HCT116 (cell line): ENCODE measurements around the gene PPFIA1. TPM values are rescaled to one million over a fixed set of nuclear protein-coding genes. Genes with fewer than 3 reads are reported as not detected.

Experiments used
- ATAC-seq: fragments of 200-7000 bp; cut with Tn5 transposase; 2 replicates; pipeline ENCODE4 v1.9.1; 2020; ENCODE audit warnings: mild to moderate bottlenecking, moderate library complexity
- BruUV-seq: library from RNA; stranded (reverse); fragments of 400-500 nt; replicated peaks from 2 replicates; lab custom pipeline; 2021; lab: Mats Ljungman, UMichigan
- CTCF ChIA-PET: fragments of 300-600 bp; sonication (Branson Sonifier 250); formaldehyde crosslinking; loops from one replicate; lab custom pipeline; 2021; ENCODE audit warnings: antibody characterized with exemption; lab: Charles Lee
- POLR2A ChIA-PET: fragments of 300-600, 350-600 bp; sonication (Branson Sonifier 250); formaldehyde crosslinking; loops from one replicate; lab custom pipeline; 2021; ENCODE audit warnings: antibody characterized with exemption; lab: Charles Lee
- RAD21 ChIA-PET, 2 experiments: fragments of 300-600 bp; sonication (Branson Sonifier 250); formaldehyde crosslinking; loops; one replicate each; lab custom pipeline; 2023; ENCODE audit warnings: low total read pairs in 2 of 2; ENCODE audit not compliant: uncharacterized antibody in 2 of 2, unreplicated experiment in 2 of 2, low non-redundant PET in 1 of 2; lab: Charles Lee
- DNase-seq: peaks from one replicate; pipeline ENCODE4 v3.0.0-alpha.2; 2010; ENCODE audit warnings: low read depth, low spot score
- H2AFZ ChIP-seq: fragments of 200-600 bp; shearing (Covaris generic), sonication (generic); 2 replicates; pipeline ENCODE4 v1.6.1; 2017; ENCODE audit warnings: low read depth, mixed run types, mixed read lengths, antibody characterized with exemption, low read length; ENCODE audit not compliant: poor library complexity, severe bottlenecking
- H3K27ac ChIP-seq: 2 replicates; pipeline ENCODE4 v1.5.1; 2012; ENCODE audit warnings: low read depth, low read length
- H3K27me3 ChIP-seq: fragments of 200-600 bp; sonication (generic); 2 replicates; pipeline ENCODE4 v1.6.1; 2016; ENCODE audit warnings: mixed run types, low read length, mixed read lengths; ENCODE audit not compliant: insufficient read depth
- H3K36me3 ChIP-seq, 2 experiments: fragments of 200-500 bp in 1 of 2; fragments of 200-600 bp in 1 of 2; sonication (Bioruptor generic) in 1 of 2; sonication (generic) in 1 of 2; 2 replicates each; pipeline versions ENCODE4 v1.5.1 to v1.6.1; 2014 to 2016; ENCODE audit warnings: low read length in 2 of 2, inconsistent platforms in 1 of 2, mixed read lengths in 1 of 2, mixed run types in 1 of 2; ENCODE audit not compliant: insufficient read depth in 2 of 2, control insufficient read depth in 1 of 2
- H3K4me1 ChIP-seq, 2 experiments: fragments of 200-600 bp in 1 of 2; sonication (generic) in 1 of 2; 2 replicates each; pipeline versions ENCODE4 v1.5.1 to v1.6.1; 2012 to 2017; ENCODE audit warnings: low read length in 2 of 2, inconsistent platforms in 1 of 2, mild to moderate bottlenecking in 1 of 2, mixed read lengths in 1 of 2, mixed run types in 1 of 2, moderate library complexity in 1 of 2; ENCODE audit not compliant: insufficient read depth in 2 of 2, control insufficient read depth in 1 of 2
- H3K4me2 ChIP-seq: fragments of 200-600 bp; sonication (generic); 2 replicates; pipeline ENCODE4 v1.6.1; 2017; ENCODE audit warnings: mixed run types, low read length, mixed read lengths
- H3K4me3 ChIP-seq, 2 experiments: fragments of 200-600 bp in 1 of 2; sonication (generic) in 1 of 2; replicated peaks in 1 of 2; 2 replicates each; pipeline ENCODE4 v1.5.1; 2011 to 2016; ENCODE audit warnings: low read length in 2 of 2, control low read depth in 1 of 2, low read depth in 1 of 2, mild to moderate bottlenecking in 1 of 2, mixed read lengths in 1 of 2, mixed run types in 1 of 2
- H3K79me2 ChIP-seq: fragments of 200-600 bp; sonication (generic); 2 replicates; pipeline ENCODE4 v1.6.1; 2017; ENCODE audit warnings: mild to moderate bottlenecking, mixed run types, low read length, moderate library complexity, mixed read lengths; ENCODE audit not compliant: insufficient read depth
- H3K9ac ChIP-seq: fragments of 200-600 bp; sonication (generic); 2 replicates; pipeline ENCODE4 v1.6.1; 2016; ENCODE audit warnings: low read length, mixed read lengths
- H3K9me2 ChIP-seq: fragments of 200-600 bp; sonication (generic), shearing (Covaris generic); 2 replicates; pipeline ENCODE4 v1.6.1; 2017; ENCODE audit warnings: mixed run types, mild to moderate bottlenecking, moderate library complexity; ENCODE audit not compliant: insufficient read depth
- H3K9me3 ChIP-seq, 2 experiments: fragments of 200-500 bp in 1 of 2; fragments of 200-600 bp in 1 of 2; sonication (Bioruptor generic) in 1 of 2; sonication (generic) in 1 of 2; 2 replicates each; pipeline ENCODE4 v1.6.1; 2014 to 2017; ENCODE audit warnings: low read length in 2 of 2, mixed read lengths in 2 of 2, inconsistent platforms in 1 of 2, low read depth in 1 of 2, mild to moderate bottlenecking in 1 of 2, mixed run types in 1 of 2, moderate library complexity in 1 of 2; ENCODE audit not compliant: control insufficient read depth in 1 of 2, insufficient read depth in 1 of 2
- H4K20me1 ChIP-seq: fragments of 200-600 bp; sonication (generic), shearing (Covaris generic); 2 replicates; pipeline ENCODE4 v1.6.1; 2017; ENCODE audit warnings: mixed run types, mild to moderate bottlenecking, moderate library complexity; ENCODE audit not compliant: insufficient read depth
- CEBPB ChIP-seq: IDR thresholded peaks from 2 replicates; pipeline ENCODE4 v1.6.1; 2012; ENCODE audit warnings: low read depth
- EZH2 ChIP-seq: fragments of 200-600 bp; sonication (generic); IDR thresholded peaks from 2 replicates; pipeline ENCODE4 v1.6.1; 2017; ENCODE audit warnings: antibody characterized with exemption, mixed run types
- JUND ChIP-seq: IDR thresholded peaks from 2 replicates; pipeline ENCODE4 v1.6.1; 2012
- POLR2A ChIP-seq: IDR thresholded peaks from 2 replicates; pipeline ENCODE4 v1.7.0; 2011; ENCODE audit warnings: borderline replicate concordance; ENCODE audit not compliant: insufficient read depth, insufficient read length; ENCODE audit errors: extremely low read depth
- RAD21 ChIP-seq: IDR thresholded peaks from 2 replicates; pipeline ENCODE4 v1.6.1; 2012; ENCODE audit warnings: low read depth, mild to moderate bottlenecking
- SRF ChIP-seq: IDR thresholded peaks from 2 replicates; pipeline ENCODE4 v1.6.1; 2012; ENCODE audit warnings: low read depth
- TCF7L2 ChIP-seq: IDR thresholded peaks from 2 replicates; pipeline ENCODE4 v1.7.0; 2011; ENCODE audit warnings: borderline replicate concordance, inconsistent platforms; ENCODE audit not compliant: insufficient read depth, insufficient read length; ENCODE audit errors: extremely low read depth
- YY1 ChIP-seq: IDR thresholded peaks from 2 replicates; pipeline ENCODE4 v1.6.1; 2011; ENCODE audit warnings: low read length, low read depth, moderate library complexity, mild to moderate bottlenecking; ENCODE audit not compliant: insufficient replicate concordance; ENCODE audit errors: extremely low read depth
- ZFX ChIP-seq: fragments of 450-650 bp; IDR thresholded peaks from 2 replicates; pipeline ENCODE4 v1.6.1; 2017
- ZNF274 ChIP-seq: fragments of 200-500 bp; sonication (Bioruptor generic); IDR thresholded peaks from 2 replicates; pipeline ENCODE4 v1.6.1; 2014; ENCODE audit warnings: mild to moderate bottlenecking, low read depth, low read length, inconsistent platforms
- intact Hi-C: fragments of 100-400 bp; cut with micrococcal nuclease; formaldehyde crosslinking; loops from 2 replicates; pipeline ENCODE4 v1.10.0; 2022
- total RNA-seq: library from RNA; stranded (reverse); gene quantifications from one replicate; pipeline ENCODE4 v1.2.1, GENCODE V29; 2021; ENCODE audit not compliant: unreplicated experiment
- TF ChIP-seq, protein P1 (sequence below): IDR thresholded peaks from 2 replicates; pipeline ENCODE4 v1.6.1; 2011; ENCODE audit warnings: mild to moderate bottlenecking, low read length, moderate library complexity; ENCODE audit not compliant: insufficient replicate concordance; ENCODE audit errors: extremely low read depth
- TF ChIP-seq, protein P2 (sequence below), 3 experiments: fragments of 200-600 bp in 1 of 3; sonication (generic) in 1 of 3; IDR thresholded peaks in 2 of 3; conservative IDR thresholded peaks in 1 of 3; 2 replicates each; pipeline ENCODE4 v1.5.1; 2012 to 2017; ENCODE audit warnings: low read depth in 2 of 3, low read length in 2 of 3, antibody characterized with exemption in 1 of 3, borderline replicate concordance in 1 of 3, control low read depth in 1 of 3, mild to moderate bottlenecking in 1 of 3, mixed read lengths in 1 of 3, mixed run types in 1 of 3, moderate library complexity in 1 of 3; ENCODE audit not compliant: insufficient read depth in 1 of 3

Gene PPFIA1
- total RNA-seq, 1 experiment from 2014 or later, result 48.6 TPM

DNA sequence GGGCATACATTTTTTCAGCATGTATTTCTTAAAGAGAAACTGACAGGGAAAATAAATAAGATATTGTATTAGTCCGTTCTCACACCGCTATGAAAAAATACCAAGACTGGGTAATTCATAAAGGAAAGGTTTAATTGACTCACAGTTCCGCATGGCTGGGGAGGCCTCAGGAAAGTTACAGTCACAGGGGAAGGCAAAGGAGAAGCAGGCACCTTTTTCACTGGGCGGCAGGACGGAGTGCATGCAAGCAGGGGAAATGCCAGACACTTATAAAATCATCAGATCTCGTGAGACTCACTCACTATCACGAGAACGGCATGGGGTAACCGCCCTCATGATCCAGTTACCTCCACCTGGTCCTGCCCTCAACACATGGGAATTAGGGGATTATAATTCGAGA is 44.2 kb downstream of the PPFIA1 start:
- BruUV-seq, result no TSS peak
- intact Hi-C loops, result no loop called here
- Histone ChIP-seq H3K79me2 (peaks cover 83% of the 10 kb centered on the region), H3K4me1 (no peaks in the 10 kb centered on the region), H3K9ac (no peak overlapping the region), H3K27me3 (no peaks in the 10 kb centered on the region), H3K4me3 (no peak overlapping the region), H4K20me1 (no peaks in the 10 kb centered on the region), H3K9me2 (no peaks in the 10 kb centered on the region), H3K4me2 (no peak overlapping the region), H3K9me3 (no peaks in the 10 kb centered on the region), H3K27ac (no peak overlapping the region), H2AFZ (no peak overlapping the region), H3K36me3 (no peaks in the 10 kb centered on the region)
- RAD21 ChIA-PET, result no interaction called here
- CTCF ChIA-PET, result no interaction called here
- POLR2A ChIA-PET, result no interaction called here
- ATAC-seq (no peak), DNase-seq (no peak)
- no peak for TF ChIP-seq RAD21
- no peak for TF ChIP-seq EZH2
- no peak for TF ChIP-seq SRF
- TF ChIP-seq CEBPB, result no peak

DNA sequence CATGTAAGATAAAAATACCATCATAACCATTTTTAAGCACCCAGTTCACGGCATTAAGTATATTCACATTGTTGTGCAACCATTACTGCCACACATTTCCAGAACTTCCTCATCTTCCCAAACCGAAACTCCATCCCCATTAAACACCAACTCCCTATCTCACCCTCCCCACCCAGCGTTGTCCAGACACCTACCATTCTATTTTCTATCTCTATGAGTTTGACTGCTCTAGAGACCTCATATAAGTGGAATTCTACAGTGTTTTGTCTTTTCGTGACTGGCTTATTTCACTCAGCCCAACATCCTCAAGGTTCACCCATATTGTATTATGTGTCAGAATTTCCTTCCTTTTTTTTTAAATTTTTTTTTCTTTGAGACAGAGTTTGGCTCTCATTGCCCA is 45.2 kb downstream of the PPFIA1 start:
- no peaks in the 10 kb centered on the region for H3K9me2 ChIP-seq
- H3K4me2 ChIP-seq, result no peak overlapping the region
- H3K27me3 ChIP-seq, result no peaks in the 10 kb centered on the region
- RAD21 ChIA-PET, result no interaction called here
- no peak overlapping the region for H3K27ac ChIP-seq
- no peak overlapping the region for H3K4me3 ChIP-seq
- intact Hi-C loops, result no loop called here
- no peaks in the 10 kb centered on the region for H3K36me3 ChIP-seq
- no TSS peak for BruUV-seq
- H3K9me3 ChIP-seq, result no peaks in the 10 kb centered on the region
- no peaks in the 10 kb centered on the region for H4K20me1 ChIP-seq
- H3K4me1 ChIP-seq, result no peaks in the 10 kb centered on the region
- ATAC-seq, result no peak
- H2AFZ ChIP-seq, result no peak overlapping the region
- DNase-seq, result no peak
- POLR2A ChIA-PET, result no interaction called here
- no peak overlapping the region for H3K9ac ChIP-seq
- CTCF ChIA-PET, result no interaction called here
- H3K79me2 ChIP-seq, result peaks cover 74% of the 10 kb centered on the region
- TF ChIP-seq SRF (no peak), YY1 (no peak), POLR2A (no peak), RAD21 (no peak), ZFX (no peak), ZNF274 (no peak), TCF7L2 (no peak), JUND (no peak)
- TF ChIP-seq, protein P1, sequence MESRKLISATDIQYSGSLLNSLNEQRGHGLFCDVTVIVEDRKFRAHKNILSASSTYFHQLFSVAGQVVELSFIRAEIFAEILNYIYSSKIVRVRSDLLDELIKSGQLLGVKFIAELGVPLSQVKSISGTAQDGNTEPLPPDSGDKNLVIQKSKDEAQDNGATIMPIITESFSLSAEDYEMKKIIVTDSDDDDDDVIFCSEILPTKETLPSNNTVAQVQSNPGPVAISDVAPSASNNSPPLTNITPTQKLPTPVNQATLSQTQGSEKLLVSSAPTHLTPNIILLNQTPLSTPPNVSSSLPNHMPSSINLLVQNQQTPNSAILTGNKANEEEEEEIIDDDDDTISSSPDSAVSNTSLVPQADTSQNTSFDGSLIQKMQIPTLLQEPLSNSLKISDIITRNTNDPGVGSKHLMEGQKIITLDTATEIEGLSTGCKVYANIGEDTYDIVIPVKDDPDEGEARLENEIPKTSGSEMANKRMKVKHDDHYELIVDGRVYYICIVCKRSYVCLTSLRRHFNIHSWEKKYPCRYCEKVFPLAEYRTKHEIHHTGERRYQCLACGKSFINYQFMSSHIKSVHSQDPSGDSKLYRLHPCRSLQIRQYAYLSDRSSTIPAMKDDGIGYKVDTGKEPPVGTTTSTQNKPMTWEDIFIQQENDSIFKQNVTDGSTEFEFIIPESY, result no peak
- TF ChIP-seq, protein P2, sequence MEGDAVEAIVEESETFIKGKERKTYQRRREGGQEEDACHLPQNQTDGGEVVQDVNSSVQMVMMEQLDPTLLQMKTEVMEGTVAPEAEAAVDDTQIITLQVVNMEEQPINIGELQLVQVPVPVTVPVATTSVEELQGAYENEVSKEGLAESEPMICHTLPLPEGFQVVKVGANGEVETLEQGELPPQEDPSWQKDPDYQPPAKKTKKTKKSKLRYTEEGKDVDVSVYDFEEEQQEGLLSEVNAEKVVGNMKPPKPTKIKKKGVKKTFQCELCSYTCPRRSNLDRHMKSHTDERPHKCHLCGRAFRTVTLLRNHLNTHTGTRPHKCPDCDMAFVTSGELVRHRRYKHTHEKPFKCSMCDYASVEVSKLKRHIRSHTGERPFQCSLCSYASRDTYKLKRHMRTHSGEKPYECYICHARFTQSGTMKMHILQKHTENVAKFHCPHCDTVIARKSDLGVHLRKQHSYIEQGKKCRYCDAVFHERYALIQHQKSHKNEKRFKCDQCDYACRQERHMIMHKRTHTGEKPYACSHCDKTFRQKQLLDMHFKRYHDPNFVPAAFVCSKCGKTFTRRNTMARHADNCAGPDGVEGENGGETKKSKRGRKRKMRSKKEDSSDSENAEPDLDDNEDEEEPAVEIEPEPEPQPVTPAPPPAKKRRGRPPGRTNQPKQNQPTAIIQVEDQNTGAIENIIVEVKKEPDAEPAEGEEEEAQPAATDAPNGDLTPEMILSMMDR (IDR thresholded peaks at IDR 0.05 in 2 of 3, conservative IDR thresholded peaks at IDR 0.05 in 1 of 3; ENCODE audit: borderline replicate concordance in 1 of 3, insufficient read depth in 1 of 3, low read depth in 2 of 3, low read length in 2 of 3), result no peak
- TF ChIP-seq, all 23 proteins: peak for 0
